Fibroblast of mammary gland (primary cell): ENCODE measurements around the gene FAM234B.
"Not testable (repeated sequence)": the region's sequence is repeated elsewhere in the genome, so short reads cannot be mapped to it uniquely, and the experiment has no call there.

Source experiments
- DNase-seq: peaks from one replicate; pipeline ENCODE4 v3.0.0-alpha.2; 2010; ENCODE audit warnings: low read depth
- H3K4me3 ChIP-seq: 2 replicates; pipeline ENCODE4 v1.5.1; 2011; ENCODE audit warnings: low read depth, mild to moderate bottlenecking, low read length, moderate library complexity; ENCODE audit not compliant: control insufficient read depth
- CTCF ChIP-seq: conservative IDR thresholded peaks from 2 replicates; pipeline ENCODE4 v1.5.1; 2011; ENCODE audit warnings: low read depth, low read length, inconsistent platforms; ENCODE audit not compliant: control insufficient read depth, insufficient read depth

FAM234B gene

DNA sequence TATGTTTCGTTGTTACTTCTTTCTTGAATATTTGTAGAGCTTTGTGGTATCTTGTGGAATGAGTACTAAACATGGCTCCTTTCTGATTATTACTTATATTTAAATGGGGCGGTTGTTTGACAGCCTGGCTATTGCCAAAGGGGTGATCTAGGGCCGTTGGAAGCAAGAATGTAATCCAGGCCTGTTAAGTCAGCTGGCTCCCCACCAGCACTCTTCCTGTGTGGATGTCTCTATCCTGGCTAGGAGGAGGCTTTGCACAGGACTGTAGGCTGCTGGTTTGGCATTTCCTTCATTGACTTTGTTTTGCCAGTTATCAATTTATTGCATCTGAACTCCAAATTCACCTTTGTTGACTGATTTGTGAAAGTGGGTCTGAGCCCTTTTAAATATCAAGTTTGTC lies 5.6 kb downstream of the FAM234B start:
- H3K4me3 ChIP-seq, result no peak overlapping the region
- TF ChIP-seq CTCF, result no peak
- DNase-seq, result peak; percentile 63

DNA sequence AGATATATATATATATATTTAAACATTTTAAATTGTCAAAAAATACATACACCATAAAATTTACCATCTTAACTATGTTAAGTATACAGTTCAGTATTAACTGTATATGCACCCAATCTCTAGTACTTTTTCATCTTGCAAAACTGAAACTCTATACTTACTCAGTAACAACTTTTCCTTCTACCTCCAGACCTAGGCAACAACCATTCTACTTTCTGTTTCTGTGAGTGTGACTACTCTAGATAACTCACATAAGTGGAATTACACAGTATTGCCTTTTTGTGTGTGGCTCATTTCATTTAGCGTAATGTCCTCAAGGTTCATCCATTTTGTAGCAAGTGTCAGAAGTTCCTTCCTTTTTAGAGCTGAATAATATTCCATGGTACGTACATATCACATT lies 8.2 kb downstream of the FAM234B start:
- TF ChIP-seq CTCF, result no peak
- H3K4me3 ChIP-seq, result no peak overlapping the region
- DNase-seq, result no peak

GRCh38 chr12:13053617-13054016 lies 9.4 kb downstream of the FAM234B start:
- H3K4me3 ChIP-seq, DNase-seq: not testable (repeated sequence)

DNA sequence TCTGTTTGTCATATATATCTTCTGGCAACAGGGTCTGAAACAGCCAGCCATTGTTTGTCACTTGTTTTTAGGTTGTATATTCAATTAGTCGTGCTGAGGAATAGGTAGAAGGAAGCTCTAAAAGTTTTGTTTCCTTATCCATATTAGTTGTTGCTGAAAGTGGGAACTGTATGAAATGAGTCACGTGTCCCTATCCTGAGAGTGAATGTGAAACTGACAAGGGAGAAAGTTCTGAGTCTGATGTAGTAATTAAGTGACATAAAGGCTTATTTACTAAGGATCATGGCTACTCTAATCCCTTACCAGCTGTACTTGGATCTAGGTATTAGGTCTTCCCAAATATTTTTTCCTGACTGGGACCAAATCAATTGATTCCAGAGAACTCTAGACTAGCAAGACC lies 16.4 kb downstream of the FAM234B start:
- DNase-seq, result no peak
- H3K4me3 ChIP-seq, result no peak overlapping the region
- no peak for TF ChIP-seq CTCF

- no peak overlapping the region for H3K4me3 ChIP-seq
- TF ChIP-seq CTCF, result no peak
- no peak for DNase-seq
Observed at GRCh38 chr12:13061377-13061776, 17.2 kb downstream of the FAM234B start.

- TF ChIP-seq CTCF, result no peak
- H3K4me3 ChIP-seq, result no peak overlapping the region
Observed at GRCh38 chr12:13062669-13063068, 18.5 kb downstream of the FAM234B start.

GRCh38 chr12:13066014-13066413 lies 21.8 kb downstream of the FAM234B start:
- no peak for DNase-seq
- no peak overlapping the region for H3K4me3 ChIP-seq
- no peak for TF ChIP-seq CTCF

More at GRCh38 chr12:13062669-13063068, 18.5 kb downstream of the FAM234B start:
- no peak for DNase-seq
